Activated CD8-positive, alpha-beta memory T cell treated with anti-CD3 and anti-CD28 coated beads, Interleukin-2, amount 50 U/mL, for 1 hour (primary cell): ENCODE measurements around the gene CRELD2.
A peak's percentile ranks its signal among the peaks of the same experiment; 100 is the strongest.

Experiments used
- DNase-seq: peaks from one replicate; pipeline ENCODE4 v3.0.0-alpha.2; 2020; ENCODE audit errors: extremely low read depth

The CRELD2 gene

DNA sequence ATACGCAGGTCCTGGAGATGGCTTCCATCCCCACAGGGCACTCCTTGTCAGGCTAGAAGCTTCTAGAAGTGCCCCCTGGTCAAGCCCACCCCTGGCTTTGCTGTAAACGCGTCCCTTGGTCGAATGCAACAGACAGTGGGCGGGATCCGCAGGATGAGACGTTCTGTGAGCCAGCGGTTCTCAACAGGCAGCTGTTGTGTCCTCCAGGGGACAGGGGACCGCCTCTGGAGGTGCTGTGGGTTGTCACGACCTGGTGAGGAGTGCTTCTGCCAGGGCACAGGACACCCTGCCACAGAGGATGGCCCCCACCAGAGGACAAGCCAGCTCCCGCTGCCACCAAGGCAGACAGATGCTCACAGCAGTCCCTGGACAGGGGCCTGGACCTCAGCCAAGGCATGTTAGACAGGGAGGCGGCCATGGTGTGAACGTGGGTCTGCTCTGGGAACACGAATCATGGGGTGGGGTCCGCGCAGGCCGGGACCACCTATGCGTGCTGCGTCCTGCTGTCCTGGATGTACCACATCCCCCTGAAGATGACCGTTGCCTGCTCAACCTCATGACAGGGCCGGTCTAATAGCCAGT is 11.7 kb downstream of the CRELD2 start:
- no peak for DNase-seq

DNA sequence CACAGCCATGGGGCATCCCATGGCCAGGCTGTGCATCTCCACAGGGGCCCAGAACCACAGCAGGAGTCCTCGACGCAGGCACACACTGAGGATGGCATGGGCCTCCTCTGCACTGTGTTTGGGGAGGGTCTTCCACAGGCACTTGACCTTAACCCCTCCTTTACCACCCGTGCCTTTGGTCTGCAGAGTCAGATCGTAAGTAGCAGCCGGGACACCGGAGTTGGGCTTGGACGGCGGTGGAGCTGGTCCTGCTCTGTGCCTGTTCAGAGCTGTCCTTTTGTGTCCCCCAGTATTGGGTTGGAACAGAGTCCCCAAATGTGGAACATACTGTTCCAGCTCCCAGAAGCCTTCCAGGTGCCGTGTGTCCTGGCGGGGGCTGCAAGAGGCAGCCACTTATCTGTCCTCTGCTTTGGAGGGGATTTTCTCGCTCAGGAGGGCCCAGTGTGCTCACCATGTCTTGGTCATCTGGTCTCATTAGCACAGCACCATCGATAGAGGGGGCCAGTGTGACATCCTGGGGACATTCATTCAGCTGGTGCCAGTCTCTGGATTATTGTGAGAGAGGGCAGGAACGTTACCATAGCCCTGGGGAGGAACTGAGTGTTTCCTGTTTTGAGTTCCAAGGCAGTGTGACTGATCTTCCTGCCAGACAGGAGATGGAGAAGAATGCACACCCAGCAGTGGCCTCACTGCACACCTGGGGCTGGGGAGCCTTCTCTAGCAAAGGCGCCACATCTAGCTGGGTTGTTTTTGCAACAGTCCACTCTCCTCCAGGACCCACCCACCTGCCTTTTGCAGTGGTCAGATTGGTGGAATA is 12.4 kb downstream of the CRELD2 start:
- DNase-seq, result no peak

GRCh38 chr22:49933236-49934159 is 15.1 kb downstream of the CRELD2 start:
- DNase-seq, result no peak

DNA sequence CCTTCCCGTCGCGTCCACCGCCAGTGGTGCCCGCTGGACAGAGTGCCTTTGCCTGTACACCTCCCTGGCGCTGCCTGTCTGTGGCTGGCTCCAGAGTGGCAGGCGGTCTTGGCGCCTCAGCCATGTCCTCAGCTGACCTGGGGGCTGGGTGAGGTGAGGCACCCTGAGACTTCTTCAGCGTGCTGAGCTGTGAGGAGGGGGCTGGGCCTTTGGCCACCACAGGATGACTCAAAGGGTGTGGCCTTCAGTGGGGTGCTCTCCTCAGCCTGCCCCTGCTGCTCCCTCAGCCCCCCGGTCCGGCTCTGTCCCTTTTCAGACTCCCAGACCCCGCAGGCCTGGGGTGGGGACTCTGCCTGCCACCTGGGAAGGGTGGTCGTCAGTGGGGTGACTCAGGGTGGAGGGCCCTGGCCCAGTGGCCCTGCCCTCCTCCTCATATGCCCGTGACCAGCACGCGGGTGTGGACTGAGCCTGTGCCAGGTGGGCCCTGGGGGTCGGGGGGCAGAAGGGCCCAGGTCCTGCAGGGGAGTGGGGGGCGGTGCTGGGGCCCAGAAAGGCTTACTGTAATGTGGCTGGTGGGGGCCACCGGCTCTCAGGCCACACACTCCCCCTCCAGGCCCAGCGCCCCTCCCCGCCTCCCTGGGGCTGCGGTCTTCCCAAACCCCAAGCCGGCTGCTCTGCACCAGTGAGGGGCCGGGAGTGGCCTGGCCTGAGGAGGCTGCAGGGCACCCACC is 15.9 kb downstream of the CRELD2 start:
- no peak for DNase-seq

GRCh38 chr22:49934891-49935557 is 16.6 kb downstream of the CRELD2 start:
- peak; percentile 61 for DNase-seq

DNA sequence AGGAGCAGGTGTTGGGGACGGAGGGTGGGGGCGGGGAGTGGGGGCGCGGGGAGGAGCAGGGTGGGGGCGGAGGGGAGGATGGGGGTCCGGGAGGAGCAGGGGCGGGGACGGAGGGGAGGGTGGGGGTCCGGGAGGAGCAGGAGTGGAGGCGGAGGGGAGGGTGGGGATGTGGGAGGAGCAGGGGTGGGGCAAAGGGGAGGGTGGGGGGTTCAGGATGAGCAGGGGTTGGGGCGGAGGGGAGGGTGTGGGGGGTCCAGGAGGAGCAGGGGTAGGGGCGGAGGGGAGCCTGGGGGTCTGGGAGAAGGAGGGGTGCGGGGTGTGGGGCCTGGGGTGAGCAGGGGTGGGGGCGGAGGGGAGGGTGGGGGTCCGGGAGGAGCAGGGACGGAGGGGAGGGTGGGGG is 17.1 kb downstream of the CRELD2 start:
- DNase-seq, result no peak

DNA sequence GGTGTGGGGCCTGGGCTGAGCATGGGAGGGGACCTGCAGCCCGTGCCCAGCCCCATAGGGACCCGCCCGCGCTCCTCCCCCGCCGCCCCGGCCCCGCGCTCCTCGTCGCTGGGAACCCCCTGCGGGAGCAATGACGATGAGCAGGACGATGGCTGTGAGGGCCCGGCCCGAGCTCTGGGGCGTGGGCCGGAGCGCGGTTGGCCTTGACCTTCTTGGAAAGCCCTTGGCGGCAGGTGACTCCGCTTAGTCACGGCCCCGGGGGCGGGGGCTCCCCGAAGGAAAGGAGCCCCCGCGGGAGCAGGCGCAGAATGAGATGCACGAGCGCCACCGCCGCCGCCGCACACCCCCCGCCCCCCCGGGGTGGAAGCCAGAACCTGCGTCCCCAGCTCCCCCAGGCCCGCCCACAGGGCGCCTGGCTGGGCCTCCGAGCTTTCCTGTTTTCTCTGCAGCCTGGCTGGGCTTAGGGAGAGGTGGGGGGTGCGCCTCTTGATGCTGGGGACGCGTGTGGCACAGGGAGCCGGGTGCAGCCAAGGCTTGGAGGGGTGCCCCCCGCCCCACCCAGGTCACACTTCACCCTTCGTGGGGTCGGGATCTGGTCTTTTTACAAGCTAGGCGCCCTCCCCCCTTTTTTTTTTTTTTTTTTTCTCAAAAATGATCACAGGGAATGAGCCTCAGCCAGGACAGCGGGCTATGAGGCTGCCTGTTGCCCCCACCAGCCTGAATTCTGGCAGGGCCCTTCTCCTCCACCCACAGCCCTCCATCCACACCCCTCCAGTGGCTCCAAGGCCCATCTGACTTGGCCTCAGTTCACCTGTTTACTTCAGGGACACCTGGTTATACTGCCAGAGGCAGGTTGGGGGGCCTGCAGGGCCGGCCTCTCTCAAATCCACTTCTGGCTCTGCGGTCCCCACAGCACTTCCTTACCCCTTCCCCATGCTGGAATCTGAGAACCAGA is 17.9 kb downstream of the CRELD2 start:
- peak; percentile 80 for DNase-seq

DNA sequence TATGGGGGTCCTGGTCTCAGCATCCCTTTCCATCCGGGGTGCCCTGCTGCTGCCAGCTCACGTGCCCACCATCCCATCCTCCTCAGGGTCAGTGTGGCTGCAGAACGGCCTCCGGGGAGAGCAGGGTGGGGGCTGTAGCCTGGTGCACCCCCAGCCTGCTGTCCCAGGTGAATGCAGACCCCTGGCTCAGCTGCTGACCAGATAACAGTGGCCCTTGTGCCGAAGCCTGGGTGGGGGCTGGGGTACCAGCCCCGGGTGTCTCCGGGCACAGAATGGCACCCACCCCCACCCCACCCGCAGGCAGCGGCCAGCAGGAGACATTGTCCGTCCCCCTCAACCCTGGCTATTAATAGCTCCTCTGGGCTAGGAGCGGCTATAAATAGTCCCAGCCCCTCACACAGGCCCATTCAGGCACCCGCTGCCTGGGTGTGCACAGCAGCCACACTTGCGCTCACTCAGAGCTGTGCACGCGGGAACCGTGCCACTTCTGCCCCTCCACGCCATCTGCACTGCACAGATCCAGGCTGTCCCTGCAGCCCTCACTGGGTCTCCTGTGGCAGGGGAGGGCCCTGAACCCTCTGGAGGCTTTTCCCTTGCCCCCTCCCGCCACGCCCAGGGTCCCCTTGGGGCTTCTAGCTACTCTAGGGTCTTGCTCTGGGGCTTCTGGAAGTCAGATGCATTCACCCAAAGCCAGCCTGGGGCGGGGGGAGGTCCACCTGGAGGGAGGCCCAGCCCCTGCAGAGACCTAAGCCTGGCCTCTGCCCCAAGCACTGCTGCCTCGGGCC is 18.7 kb downstream of the CRELD2 start:
- DNase-seq, result no peak

- no peak for DNase-seq
Observed at GRCh38 chr22:49937758-49938564, 19.5 kb downstream of the CRELD2 start.

GRCh38 chr22:49938565-49939136 is 20.2 kb downstream of the CRELD2 start:
- DNase-seq, result no peak

DNA sequence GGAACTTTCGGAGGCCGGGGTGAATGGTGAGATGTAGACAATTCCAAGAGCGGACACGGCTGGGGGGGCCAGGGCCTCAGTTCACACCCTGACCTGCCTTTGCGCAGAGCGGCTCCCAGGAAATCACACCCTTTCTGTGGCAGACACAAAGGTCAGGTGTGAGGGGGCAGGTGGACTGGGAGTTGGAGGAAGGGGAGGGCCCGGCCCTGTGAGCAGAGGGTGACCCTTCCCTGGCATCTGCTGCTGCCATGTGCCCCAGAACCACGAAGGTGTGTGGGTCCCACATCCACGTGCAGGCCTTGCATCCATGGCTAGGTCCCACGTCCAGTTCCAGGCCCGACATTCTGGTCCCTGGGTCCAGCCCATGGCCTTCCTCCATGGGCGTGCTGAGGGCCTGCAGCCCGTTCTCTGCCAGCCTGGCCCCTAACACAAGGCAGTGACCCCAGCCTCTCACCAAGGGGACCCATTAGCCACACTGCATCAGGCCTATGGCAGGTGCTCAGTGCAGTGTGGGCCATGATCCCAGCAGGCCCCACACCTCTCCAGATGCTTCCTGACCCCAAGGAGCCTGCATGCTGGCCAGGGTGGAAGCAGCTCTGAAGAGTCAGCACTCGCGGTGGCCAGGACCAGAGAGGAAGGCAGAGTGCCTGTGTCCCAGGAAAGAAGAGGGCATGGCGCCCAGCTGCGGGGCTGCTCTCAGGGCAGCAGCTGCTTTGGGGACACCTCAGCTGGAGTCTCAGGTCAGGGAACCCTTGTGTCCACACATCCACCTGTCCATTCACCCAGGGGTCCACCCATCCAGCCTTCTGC is 23.3 kb downstream of the CRELD2 start:
- no peak for DNase-seq

GRCh38 chr22:49942565-49943404 is 24.4 kb downstream of the CRELD2 start:
- no peak for DNase-seq

DNA sequence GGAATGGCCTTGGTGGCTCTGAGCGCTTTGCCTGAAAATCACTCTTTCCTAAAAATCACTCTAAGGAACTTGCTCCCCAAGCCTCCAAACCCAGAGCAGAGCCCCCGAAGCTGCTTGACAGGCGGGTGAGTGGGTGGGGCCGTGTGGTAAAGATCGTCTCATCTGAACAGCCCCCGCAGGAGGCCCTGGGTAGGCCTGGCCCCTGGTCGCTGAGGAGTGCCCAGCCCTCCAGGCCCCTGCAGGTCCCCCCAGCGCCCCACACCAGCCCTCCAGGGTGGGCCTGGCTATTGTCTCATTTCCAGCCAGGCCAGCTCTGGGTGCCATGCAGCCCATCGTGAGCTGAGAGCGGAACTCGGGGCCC is 25.0 kb downstream of the CRELD2 start:
- no peak for DNase-seq

- no peak for DNase-seq
Observed at GRCh38 chr22:49943771-49944398, 25.5 kb downstream of the CRELD2 start.

GRCh38 chr22:49944399-49944891 is 26.0 kb downstream of the CRELD2 start:
- no peak for DNase-seq
